ENCODE results near the gene USH1C. TPM values are rescaled to one million over a fixed set of nuclear protein-coding genes. Genes with fewer than 3 reads are reported as not detected.

Gene USH1C
- total RNA-seq, 2 experiments from 2014 or later, result not detected

GRCh38 chr11:17507773-17508172, 36.4 kb downstream of the USH1C start:
- Mint-ChIP-seq H3K4me1 (peaks cover 8% of the 10 kb centered on the region), H3K4me3 (no peak overlapping the region), H3K27ac (no peak overlapping the region), H3K27me3 (peaks cover 30% of the 10 kb centered on the region), H3K9me3 (no peaks in the 10 kb centered on the region), H3K36me3 (no peaks in the 10 kb centered on the region)
- POLR2A ChIA-PET, result no interaction called here
- ATAC-seq (ENCODE audit: low read depth) (no peak), DNase-seq (no peak)

- no peak for ATAC-seq (ENCODE audit: low read depth)
- Mint-ChIP-seq H3K27ac (no peak overlapping the region), H3K4me3 (no peak overlapping the region), H3K36me3 (no peaks in the 10 kb centered on the region), H3K9me3 (no peaks in the 10 kb centered on the region), H3K4me1 (peaks cover 8% of the 10 kb centered on the region), H3K27me3 (peaks cover 29% of the 10 kb centered on the region)
- no peak for DNase-seq
- POLR2A ChIA-PET, result no interaction called here
Measured at GRCh38 chr11:17506942-17507341, 37.3 kb downstream of the USH1C start.

GRCh38 chr11:17506314-17506713, 37.9 kb downstream of the USH1C start:
- DNase-seq (no peak), ATAC-seq (ENCODE audit: low read depth) (no peak)
- Mint-ChIP-seq H3K27ac (peak overlapping the region; percentile 42), H3K4me1 (peaks cover 8% of the 10 kb centered on the region), H3K4me3 (no peak overlapping the region), H3K27me3 (peaks cover 27% of the 10 kb centered on the region), H3K36me3 (no peaks in the 10 kb centered on the region), H3K9me3 (no peaks in the 10 kb centered on the region)
- POLR2A ChIA-PET, result interaction anchor here (1.2 kb wide), 1 partner anchor 123 kb away, joined by 3 read pairs; no protein-coding TSS in a partner anchor

- DNase-seq, result no peak
- no peaks in the 10 kb centered on the region for H3K9me3 Mint-ChIP-seq
- peaks cover 8% of the 10 kb centered on the region for H3K4me1 Mint-ChIP-seq
- POLR2A ChIA-PET, result no interaction called here
- H3K27me3 Mint-ChIP-seq, result peaks cover 22% of the 10 kb centered on the region
- no peaks in the 10 kb centered on the region for H3K36me3 Mint-ChIP-seq
- no peak for ATAC-seq (ENCODE audit: low read depth)
- H3K4me3 Mint-ChIP-seq, result no peak overlapping the region
- H3K27ac Mint-ChIP-seq, result no peak overlapping the region
Measured at GRCh38 chr11:17505146-17505545, 39.1 kb downstream of the USH1C start.

GRCh38 chr11:17504330-17505107, 39.7 kb downstream of the USH1C start:
- Mint-ChIP-seq H3K4me1 (peaks cover 8% of the 10 kb centered on the region), H3K4me3 (no peak overlapping the region), H3K36me3 (no peaks in the 10 kb centered on the region), H3K27ac (no peak overlapping the region), H3K27me3 (peaks cover 22% of the 10 kb centered on the region), H3K9me3 (no peaks in the 10 kb centered on the region)
- POLR2A ChIA-PET, result no interaction called here
- DNase-seq (peak; percentile 87), ATAC-seq (ENCODE audit: low read depth) (peak; percentile 77)

GRCh38 chr11:17502630-17503029, 41.6 kb downstream of the USH1C start:
- ATAC-seq (ENCODE audit: low read depth), result no peak
- H3K27me3 Mint-ChIP-seq, result peaks cover 12% of the 10 kb centered on the region
- no peak overlapping the region for H3K27ac Mint-ChIP-seq
- H3K4me1 Mint-ChIP-seq, result peaks cover 8% of the 10 kb centered on the region
- no peak overlapping the region for H3K4me3 Mint-ChIP-seq
- H3K36me3 Mint-ChIP-seq, result no peaks in the 10 kb centered on the region
- POLR2A ChIA-PET, result no interaction called here
- no peaks in the 10 kb centered on the region for H3K9me3 Mint-ChIP-seq
- no peak for DNase-seq

GRCh38 chr11:17500673-17501072, 43.5 kb downstream of the USH1C start:
- Mint-ChIP-seq H3K9me3 (no peaks in the 10 kb centered on the region), H3K27me3 (peaks cover 5% of the 10 kb centered on the region), H3K36me3 (no peaks in the 10 kb centered on the region), H3K4me3 (no peak overlapping the region), H3K4me1 (peaks cover 5% of the 10 kb centered on the region), H3K27ac (no peak overlapping the region)
- DNase-seq (no peak), ATAC-seq (ENCODE audit: low read depth) (no peak)
- POLR2A ChIA-PET, result no interaction called here

GRCh38 chr11:17498475-17498874, 45.7 kb downstream of the USH1C start:
- no peak overlapping the region for H3K27ac Mint-ChIP-seq
- no peaks in the 10 kb centered on the region for H3K4me1 Mint-ChIP-seq

GRCh38 chr11:17498058-17498457, 46.2 kb downstream of the USH1C start:
- no peak overlapping the region for H3K27ac Mint-ChIP-seq
- peak; percentile 40 for ATAC-seq (ENCODE audit: low read depth)
- DNase-seq, result no peak
- peaks cover 4% of the 10 kb centered on the region for H3K27me3 Mint-ChIP-seq
- no peaks in the 10 kb centered on the region for H3K9me3 Mint-ChIP-seq
- POLR2A ChIA-PET, result no interaction called here
- H3K36me3 Mint-ChIP-seq, result no peaks in the 10 kb centered on the region
- no peak overlapping the region for H3K4me3 Mint-ChIP-seq
- H3K4me1 Mint-ChIP-seq, result no peaks in the 10 kb centered on the region

More at GRCh38 chr11:17498475-17498874, 45.7 kb downstream of the USH1C start:
- POLR2A ChIA-PET, result no interaction called here
- no peaks in the 10 kb centered on the region for H3K36me3 Mint-ChIP-seq
- H3K27me3 Mint-ChIP-seq, result peaks cover 4% of the 10 kb centered on the region
- DNase-seq (no peak), ATAC-seq (ENCODE audit: low read depth) (no peak)
- H3K4me3 Mint-ChIP-seq, result no peak overlapping the region
- no peaks in the 10 kb centered on the region for H3K9me3 Mint-ChIP-seq

- POLR2A ChIA-PET, result no interaction called here
- Mint-ChIP-seq H3K36me3 (no peaks in the 10 kb centered on the region), H3K9me3 (no peaks in the 10 kb centered on the region), H3K27ac (no peak overlapping the region), H3K27me3 (peaks cover 4% of the 10 kb centered on the region), H3K4me3 (no peak overlapping the region), H3K4me1 (no peaks in the 10 kb centered on the region)
- DNase-seq (no peak), ATAC-seq (ENCODE audit: low read depth) (no peak)
Measured at GRCh38 chr11:17496406-17496805, 47.8 kb downstream of the USH1C start.

GRCh38 chr11:17494019-17494418, 50.2 kb downstream of the USH1C start:
- H3K36me3 Mint-ChIP-seq, result no peaks in the 10 kb centered on the region
- H3K4me1 Mint-ChIP-seq, result no peaks in the 10 kb centered on the region
- POLR2A ChIA-PET, result no interaction called here
- DNase-seq, result no peak
- H3K27me3 Mint-ChIP-seq, result peaks cover 10% of the 10 kb centered on the region
- H3K27ac Mint-ChIP-seq, result no peak overlapping the region
- H3K9me3 Mint-ChIP-seq, result no peaks in the 10 kb centered on the region
- H3K4me3 Mint-ChIP-seq, result no peak overlapping the region
- no peak for ATAC-seq (ENCODE audit: low read depth)

- Mint-ChIP-seq H3K9me3 (no peaks in the 10 kb centered on the region), H3K27ac (no peak overlapping the region), H3K36me3 (no peaks in the 10 kb centered on the region), H3K27me3 (peaks cover 16% of the 10 kb centered on the region), H3K4me3 (no peak overlapping the region), H3K4me1 (no peaks in the 10 kb centered on the region)
- POLR2A ChIA-PET, result no interaction called here
- ATAC-seq (ENCODE audit: low read depth) (no peak), DNase-seq (no peak)
Measured at GRCh38 chr11:17490938-17491337, 53.3 kb downstream of the USH1C start.

GRCh38 chr11:17490232-17490631, 54.0 kb downstream of the USH1C start:
- Mint-ChIP-seq H3K36me3 (no peaks in the 10 kb centered on the region), H3K27me3 (peaks cover 17% of the 10 kb centered on the region), H3K27ac (no peak overlapping the region), H3K9me3 (no peaks in the 10 kb centered on the region), H3K4me1 (no peaks in the 10 kb centered on the region), H3K4me3 (no peak overlapping the region)
- DNase-seq (no peak), ATAC-seq (ENCODE audit: low read depth) (no peak)
- POLR2A ChIA-PET, result no interaction called here

GRCh38 chr11:17489751-17490150, 54.5 kb downstream of the USH1C start:
- no peak overlapping the region for H3K27ac Mint-ChIP-seq
- no peaks in the 10 kb centered on the region for H3K36me3 Mint-ChIP-seq
- no peak for ATAC-seq (ENCODE audit: low read depth)
- no peaks in the 10 kb centered on the region for H3K9me3 Mint-ChIP-seq
- peaks cover 17% of the 10 kb centered on the region for H3K27me3 Mint-ChIP-seq
- DNase-seq, result no peak
- no peaks in the 10 kb centered on the region for H3K4me1 Mint-ChIP-seq
- H3K4me3 Mint-ChIP-seq, result no peak overlapping the region
- POLR2A ChIA-PET, result no interaction called here

Measured in activated naive CD8-positive, alpha-beta T cell treated with anti-CD3 and anti-CD28 coated beads, Interleukin-2, amount 10 ng/mL, durations not matched to agents 7 days and 5 days (primary cell).